GM18907 (cell line): ENCODE measurements around the gene VIM.
"Not testable (repeated sequence)": the region's sequence is repeated elsewhere in the genome, so short reads cannot be mapped to it uniquely, and the experiment has no call there.

Source experiments
- ATAC-seq: cut with Tn5 transposase; IDR thresholded peaks from one replicate; pipeline ENCODE4 v1.9.1; 2021; ENCODE audit warnings: mild to moderate bottlenecking, moderate library complexity; ENCODE audit not compliant: unreplicated experiment

Gene VIM

GRCh38 chr10:17255512-17255911 lies 27.5 kb downstream of the VIM start:
- ATAC-seq, result no peak

DNA sequence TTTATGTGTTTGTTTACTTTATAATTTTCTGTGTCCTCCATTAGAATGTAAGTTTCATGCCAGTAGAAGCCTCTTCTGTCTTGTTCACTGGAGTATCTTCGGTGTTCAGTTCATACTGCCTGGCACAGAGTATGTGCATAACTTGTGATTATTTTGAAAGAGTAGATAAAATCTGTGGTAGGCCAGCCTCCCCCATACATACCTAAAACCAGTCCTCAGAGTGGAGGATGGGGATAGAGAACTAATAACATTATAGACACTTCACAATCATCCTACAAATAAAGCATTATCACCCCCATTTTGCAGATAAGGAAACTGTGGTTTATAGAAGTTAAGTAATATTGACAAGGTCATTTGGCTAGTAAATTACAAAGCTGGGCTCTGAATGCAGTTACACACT lies 28.0 kb downstream of the VIM start:
- ATAC-seq, result no peak

- no peak for ATAC-seq
Measured at GRCh38 chr10:17256627-17257026, 28.6 kb downstream of the VIM start.

GRCh38 chr10:17257466-17258321 lies 29.7 kb downstream of the VIM start:
- peak; percentile 86 for ATAC-seq

DNA sequence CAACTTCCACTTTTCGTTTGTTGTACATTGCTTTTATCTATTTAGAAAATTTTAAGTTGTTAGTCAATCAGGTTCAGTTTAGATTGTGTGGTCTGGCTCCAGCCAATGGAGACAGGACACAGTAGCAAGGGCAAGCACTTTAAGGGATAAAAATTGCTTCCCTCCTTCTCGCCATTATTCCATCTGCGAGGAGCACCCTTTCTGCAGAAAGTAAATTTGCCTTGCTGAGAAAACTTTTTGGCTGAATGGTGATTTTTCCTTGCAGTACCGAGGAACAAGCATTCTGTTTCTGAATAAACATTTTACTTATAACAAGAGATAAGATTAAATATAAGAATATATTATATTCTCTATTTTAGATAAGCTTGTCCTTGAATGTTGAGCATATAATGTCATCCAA lies 34.5 kb downstream of the VIM start:
- ATAC-seq, result no peak

GRCh38 chr10:17263580-17263979 lies 35.5 kb downstream of the VIM start:
- no peak for ATAC-seq

DNA sequence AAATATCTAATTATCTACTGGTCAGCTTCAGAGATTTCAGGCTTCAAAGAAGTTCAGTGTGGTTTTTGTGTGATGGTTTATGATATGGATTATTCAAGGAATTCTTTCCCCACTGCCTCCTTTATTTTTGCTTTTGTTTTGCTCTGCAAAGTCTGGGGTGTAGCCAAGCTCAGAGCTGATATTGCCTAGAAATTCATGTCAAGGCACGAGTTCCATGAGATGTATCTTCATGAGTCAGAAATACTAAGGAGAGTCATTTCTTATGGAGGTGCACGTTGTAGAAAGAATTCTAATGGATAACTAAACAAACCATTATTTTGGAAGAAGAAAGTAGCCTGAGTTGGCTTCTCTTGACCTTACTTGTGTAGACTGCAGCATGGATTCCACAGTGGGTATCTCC lies 37.4 kb downstream of the VIM start:
- ATAC-seq, result no peak

DNA sequence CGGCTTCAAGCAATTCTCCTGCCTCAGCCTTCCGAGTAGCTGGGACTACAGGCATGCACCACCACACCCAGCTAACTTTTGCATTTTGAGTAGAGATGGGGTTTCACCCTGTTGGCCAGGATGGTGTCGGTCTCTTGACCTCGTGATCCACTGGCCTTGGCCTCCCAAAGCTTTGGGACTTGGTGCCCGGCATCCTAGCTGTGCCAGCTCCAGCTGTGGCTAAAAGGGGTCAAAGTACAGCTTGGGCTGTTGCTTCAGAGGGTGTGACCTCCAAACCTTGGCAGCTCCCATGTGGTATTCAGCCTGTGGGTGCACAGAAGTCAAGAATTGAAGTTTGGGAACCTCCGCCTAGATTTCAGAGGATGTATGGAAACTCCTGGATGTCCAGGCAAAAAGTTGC lies 38.5 kb downstream of the VIM start:
- ATAC-seq, result not testable (repeated sequence)

GRCh38 chr10:17272648-17273047 lies 44.6 kb downstream of the VIM start:
- no peak for ATAC-seq

DNA sequence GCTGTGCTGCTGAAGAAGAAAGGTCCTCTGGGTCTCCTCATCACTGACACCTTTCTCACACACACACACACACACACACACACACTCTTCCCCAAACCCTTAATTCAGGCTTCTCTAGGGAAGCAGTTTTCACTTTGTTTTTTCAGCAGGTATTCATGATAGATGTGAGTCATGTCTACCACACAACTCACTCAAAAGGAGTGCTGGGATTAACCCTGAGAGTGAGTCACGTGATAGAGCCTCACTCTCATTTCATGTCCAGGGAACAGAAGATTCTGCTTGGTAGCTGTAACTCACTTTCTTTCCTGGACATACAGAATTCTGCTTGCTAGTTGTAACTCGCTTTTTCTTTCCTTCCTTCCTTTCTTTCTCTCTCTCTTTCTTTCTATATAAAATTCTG lies 45.4 kb downstream of the VIM start:
- ATAC-seq, result no peak

GRCh38 chr10:17276756-17277424 lies 48.8 kb downstream of the VIM start:
- no peak for ATAC-seq

DNA sequence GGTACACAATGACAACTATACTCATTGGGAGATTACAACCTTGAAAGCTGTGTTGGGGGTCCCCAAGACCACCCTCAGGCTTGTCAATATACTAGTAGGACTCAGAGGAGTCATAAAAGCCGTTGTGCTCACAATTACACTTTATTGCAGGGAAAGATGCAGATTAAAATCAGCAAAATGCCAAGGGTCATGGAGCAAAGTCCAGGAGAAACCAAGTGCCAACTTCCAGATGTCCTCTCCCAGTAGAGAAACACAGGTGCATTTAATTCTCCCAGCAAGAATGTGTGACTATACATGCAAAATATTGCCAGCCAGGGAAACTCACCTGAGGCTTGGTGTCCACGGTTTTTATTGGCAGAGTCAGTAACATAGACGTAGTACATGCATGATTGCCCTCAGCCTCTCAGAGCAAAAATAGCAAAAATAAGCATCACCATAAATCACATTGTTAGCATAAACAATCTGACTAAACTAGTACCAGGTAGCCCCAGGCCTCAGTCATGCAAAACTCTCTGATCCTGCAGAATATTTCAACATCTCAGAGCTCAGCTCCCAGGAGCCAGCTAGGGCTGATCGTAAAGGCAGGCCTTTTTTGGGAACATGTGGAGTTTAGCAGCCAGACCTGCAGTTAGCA lies 50.7 kb downstream of the VIM start:
- no peak for ATAC-seq

GRCh38 chr10:17282311-17282710 lies 54.3 kb downstream of the VIM start:
- no peak for ATAC-seq

GRCh38 chr10:17286562-17287550 lies 58.8 kb downstream of the VIM start:
- ATAC-seq, result no peak
